Measurements from ENCODE around the gene IER2.
A peak's percentile ranks its signal among the peaks of the same experiment; 100 is the strongest.
"Not testable (repeated sequence)": the region's sequence is repeated elsewhere in the genome, so short reads cannot be mapped to it uniquely, and the experiment has no call there.

IER2 gene

DNA sequence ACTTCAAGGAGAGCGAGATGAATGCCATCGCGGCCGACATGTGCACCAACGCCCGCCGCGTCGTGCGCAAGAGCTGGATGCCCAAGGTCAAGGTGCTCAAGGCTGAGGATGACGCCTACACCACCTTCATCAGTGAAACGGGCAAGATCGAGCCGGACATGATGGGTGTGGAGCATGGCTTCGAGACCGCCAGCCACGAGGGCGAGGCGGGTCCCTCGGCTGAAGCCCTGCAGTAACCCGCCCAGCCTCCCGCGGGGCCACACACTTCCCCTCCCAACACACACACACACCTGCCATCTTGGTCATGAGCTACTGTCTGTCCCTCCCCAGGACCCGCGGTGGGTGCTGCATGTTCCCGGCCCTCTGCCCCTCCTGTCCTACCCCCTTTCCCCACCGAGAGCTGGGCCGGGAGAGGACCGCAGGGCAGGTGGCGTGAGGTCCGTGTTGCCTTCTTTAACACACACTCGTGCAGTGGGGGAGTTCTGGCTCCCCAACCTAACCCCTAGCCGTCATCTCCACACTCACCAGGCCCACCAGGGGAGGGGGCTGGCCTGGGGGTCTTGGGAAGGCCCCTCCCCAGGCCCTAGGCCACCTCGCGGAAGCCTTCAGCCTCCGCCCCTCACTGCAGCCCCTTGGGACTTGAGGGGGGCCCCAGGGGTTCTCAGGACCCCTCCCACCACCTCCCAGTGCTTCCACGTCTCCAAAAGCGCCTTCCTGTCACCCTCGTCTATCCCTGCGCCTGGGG is 11.9 kb upstream of the IER2 start:
- DNase-seq (ENCODE audit: low read depth in 2 of 2) = no peak

DNA sequence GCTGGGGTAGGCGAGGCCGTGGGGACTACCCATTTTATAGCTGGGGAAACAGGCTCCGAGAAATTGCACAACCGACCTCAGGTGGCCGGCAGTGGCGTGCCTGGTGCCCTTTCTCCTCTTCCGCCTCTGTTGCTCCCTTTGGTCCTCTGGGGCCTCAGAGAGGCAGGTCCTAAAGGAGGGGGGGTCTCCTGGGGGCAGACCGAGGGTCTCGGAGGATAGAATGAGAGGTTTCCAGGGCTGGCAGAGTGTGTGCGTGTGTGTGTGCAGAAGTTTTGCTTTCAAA is 11.4 kb upstream of the IER2 start:
- DNase-seq (ENCODE audit: low read depth in 2 of 2) = no peak

DNA sequence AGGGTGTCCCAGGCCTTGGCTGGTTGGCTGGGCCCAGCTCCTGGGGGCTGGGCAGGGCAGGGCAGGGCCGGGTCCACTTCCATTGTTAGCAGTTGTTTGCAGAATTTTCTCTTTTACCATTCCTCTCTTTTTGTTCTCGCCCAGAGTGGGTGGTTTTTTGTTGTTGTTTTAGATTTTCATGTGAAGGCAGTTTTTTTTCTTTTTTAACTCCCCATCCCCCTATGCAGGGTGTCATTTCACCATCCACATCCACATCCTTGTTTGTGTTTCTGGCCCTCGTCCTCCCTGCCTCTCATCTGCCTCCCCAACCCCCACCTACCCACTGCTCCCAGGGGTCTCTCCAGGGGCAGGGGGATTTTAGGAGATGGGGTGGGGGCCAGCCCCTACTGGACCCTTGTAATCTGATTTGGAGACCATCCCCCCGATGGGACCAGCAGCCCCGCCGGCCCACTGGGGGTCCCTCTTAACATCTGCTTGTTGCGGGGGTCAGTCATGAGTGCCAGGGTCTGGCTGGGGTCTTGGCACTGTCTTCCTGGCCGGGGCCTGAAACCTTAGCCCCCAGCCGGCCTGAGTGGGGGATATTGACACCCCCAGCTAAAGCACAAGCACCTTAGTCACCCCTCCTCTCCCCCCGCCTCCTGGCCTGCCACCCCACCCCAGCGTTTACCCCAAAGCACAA is 10.4 kb upstream of the IER2 start:
- no peak for DNase-seq (ENCODE audit: low read depth in 2 of 2)

DNA sequence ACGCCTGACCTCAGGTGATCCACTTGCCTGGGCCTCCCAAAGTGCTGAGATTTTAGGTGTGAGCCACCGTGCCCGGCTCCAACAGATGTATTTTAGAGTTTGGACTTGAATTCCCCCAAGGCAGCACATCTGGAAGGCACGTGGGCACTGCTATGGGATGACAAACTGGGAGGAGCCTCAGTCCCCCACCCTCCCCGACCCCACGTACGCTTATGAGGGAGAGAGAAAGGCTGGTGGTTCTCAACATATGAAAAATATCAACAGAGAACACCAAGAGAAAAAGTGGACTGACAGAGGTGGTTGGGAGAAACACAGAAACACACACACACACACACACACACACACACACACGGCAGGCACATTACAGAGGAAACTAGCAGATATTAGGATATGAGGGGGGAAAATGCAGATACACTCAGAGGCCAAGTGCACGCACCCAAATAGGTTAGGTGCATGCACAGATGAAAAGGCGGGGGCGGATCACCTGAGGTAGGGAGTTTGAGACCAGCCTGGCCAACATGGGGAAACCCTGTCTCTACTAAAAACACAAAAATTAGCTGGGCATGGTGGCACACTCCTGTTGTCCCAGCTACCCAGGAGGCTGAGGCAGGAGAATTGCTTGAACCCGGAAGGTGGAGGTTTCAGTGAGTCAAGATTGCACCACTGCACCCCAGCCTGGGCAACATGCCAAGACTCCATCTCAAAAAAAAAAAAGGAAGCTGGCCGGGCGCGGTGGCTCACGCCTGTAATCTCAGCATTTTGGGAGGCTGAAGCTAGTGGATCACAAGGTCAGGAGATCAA is 3.2 kb upstream of the IER2 start:
- DNase-seq (ENCODE audit: low read depth in 2 of 2) = no peak

DNA sequence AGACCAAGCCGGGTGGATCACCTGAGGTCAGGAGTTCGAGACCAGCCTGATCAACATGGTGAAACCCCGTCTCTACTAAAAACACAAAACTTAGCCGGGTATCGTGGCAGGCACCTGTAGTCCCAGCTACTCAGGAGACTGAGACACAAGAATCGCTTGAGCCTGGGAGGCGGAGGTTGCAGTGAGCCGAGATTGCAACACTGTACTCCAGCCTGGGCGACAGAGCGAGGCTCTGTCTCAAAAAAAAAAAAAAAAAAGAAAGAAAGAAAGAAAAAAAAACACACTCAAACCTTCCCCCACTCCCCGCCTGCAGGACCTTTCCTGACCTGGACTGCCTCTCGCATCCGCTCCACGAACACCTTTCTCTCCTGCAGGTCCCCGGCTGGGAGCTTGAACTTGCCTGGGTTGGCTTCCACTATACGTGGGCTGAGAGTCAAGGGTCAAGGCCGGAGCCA is 1.0 kb upstream of the IER2 start:
- not testable (repeated sequence) for DNase-seq (ENCODE audit: low read depth in 2 of 2)

DNA sequence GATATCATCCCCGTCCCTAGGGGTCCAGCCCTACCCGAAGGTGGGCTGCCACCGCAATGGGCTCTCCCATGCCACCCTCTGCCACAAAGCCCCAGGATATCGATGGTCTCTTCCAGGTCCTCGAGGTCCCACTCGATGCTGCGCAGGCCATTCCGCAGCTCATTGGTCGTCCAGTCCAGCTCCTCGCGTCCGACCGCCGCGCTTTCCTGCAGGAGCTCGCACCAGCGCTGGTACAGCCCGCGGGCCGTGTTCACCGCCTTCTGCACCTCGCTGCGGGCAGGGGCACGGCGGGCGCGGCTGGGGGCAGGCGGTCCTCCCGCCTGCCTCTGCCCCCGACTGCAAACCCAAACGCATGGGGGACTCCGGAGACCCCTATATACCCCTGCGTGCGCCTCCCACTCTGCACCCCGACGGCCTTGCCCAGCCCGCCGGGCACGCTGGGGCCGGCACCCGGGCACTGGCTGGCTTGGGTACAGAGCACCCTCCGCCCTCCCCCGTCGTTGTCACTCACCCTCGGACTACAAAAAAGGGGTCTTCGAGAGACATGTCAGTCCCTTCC is 504 bp upstream of the IER2 start:
- no peak for DNase-seq (ENCODE audit: low read depth in 2 of 2)

DNA sequence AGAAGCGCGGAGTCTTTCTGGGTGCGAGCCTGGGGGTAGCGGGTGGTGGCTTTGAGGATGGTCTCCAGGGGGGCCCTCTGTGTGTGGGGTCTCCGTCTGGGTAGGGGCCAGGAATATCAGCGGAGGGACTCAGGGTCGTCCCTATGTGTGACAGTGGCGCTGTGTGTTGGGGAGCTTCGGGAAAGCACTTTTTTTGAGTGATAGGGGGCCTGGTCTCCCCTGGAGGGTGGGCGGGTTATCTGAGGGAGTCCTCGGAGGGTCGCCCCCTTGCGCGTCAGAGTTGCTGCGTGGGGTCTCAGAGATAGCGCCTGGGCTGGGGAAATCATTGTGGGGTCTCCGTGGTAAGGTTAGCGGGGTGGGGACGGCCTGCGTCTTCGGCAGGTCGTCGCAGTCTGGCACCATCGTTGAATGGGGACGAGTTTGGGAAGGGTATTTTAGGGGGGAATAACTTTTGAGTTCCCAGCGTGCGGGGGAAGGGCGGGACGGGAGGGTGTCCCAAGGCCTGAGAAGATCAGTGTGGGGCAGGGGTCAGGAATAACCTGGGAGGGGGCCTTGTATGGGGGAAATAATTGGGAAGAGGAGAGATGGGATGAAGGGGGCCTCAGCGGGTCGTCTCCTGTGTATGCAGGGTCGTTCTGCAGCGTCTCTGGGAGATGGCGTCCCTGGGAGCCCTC is 857 bp downstream of the IER2 start:
- DNase-seq (ENCODE audit: low read depth in 2 of 2) = no peak

DNA sequence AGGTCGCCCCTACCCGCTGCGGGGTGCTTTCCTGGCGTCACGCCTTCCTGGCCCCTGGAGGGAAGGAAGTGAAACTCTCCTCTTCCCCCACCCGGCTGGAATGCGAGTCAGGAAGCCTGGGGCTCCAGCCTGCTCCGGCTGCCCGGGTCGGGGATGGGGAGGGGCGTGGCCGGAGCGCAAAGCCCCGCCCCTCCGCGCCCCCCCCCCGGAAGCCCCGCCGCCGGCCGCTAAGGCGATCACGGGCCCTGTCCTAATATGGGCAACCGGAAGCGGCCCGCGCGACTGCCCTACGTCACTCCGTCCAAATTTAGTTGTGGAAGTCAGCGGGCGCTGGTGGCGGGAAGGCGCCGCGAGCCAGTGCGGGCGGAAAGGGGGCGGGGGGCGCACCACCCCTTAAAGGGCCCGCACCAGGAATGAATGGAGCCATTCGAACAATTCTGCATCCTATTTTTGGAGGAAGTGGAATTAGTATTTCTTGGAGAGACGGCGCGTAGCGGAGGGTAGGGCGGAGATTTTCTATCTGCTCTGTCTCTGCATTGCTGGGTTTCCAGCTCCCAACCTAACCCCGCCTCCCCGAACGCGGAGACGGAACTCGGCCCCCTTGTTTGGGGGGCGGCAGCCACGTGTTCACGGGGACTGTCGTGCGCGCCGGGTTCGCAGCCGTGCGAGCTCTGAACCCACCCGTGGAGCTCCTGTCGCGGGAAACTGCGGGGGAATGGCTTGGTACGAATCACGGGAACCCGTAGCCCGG is 1.6 kb downstream of the IER2 start:
- DNase-seq (ENCODE audit: low read depth in 2 of 2) = peak; percentile 91 to 93

DNA sequence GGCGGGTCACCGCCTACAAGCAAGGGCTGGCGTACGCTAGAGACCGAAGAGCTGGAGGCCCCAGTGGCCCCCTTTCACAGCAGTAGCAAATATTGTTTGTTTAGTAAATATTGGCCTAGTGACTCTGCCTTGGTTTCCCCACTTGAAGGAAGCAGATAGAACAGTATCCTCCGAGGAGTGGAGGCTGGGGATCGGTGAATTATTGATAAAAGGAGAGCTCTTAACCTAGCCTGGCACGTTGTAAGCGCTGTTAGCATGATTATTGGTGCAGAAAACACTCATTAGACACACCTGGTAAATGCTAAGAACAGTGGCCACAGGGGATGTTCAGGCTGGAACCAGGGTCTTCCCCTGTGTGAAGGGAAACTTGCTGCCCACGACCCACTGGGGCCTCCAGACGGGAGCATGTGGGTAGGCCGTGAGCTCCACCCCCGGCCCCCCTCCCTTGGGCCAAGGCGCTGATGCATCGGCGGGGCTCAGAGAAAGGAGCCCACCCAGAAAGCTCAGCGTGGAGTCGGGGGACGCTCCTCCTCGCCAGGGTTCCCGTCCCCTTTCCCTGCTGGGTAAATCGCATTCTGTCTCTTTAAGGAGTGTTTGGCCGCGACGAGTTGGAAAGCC is 2.3 kb downstream of the IER2 start:
- DNase-seq (ENCODE audit: low read depth in 2 of 2) = no peak

DNA sequence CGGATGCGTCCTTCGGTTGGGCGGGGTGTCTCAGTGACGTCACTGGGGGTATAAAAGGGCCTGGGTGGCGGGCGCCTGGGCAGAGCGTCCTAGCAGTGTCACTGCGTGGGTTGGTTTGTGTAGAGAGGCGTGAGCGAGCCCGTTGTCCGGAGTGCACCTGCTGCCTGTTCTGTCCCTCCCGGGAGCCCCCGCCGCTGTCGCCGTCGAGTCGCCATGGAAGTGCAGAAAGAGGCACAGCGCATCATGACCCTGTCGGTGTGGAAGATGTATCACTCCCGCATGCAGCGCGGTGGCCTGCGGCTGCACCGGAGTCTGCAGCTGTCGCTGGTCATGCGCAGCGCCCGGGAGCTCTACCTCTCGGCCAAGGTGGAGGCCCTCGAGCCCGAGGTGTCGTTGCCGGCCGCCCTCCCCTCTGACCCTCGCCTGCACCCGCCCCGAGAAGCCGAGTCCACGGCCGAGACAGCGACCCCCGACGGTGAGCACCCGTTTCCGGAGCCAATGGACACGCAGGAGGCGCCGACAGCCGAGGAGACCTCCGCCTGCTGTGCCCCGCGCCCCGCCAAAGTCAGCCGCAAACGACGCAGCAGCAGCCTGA is 2.9 kb downstream of the IER2 start:
- DNase-seq (ENCODE audit: low read depth in 2 of 2) = peak; percentile 91 to 99

DNA sequence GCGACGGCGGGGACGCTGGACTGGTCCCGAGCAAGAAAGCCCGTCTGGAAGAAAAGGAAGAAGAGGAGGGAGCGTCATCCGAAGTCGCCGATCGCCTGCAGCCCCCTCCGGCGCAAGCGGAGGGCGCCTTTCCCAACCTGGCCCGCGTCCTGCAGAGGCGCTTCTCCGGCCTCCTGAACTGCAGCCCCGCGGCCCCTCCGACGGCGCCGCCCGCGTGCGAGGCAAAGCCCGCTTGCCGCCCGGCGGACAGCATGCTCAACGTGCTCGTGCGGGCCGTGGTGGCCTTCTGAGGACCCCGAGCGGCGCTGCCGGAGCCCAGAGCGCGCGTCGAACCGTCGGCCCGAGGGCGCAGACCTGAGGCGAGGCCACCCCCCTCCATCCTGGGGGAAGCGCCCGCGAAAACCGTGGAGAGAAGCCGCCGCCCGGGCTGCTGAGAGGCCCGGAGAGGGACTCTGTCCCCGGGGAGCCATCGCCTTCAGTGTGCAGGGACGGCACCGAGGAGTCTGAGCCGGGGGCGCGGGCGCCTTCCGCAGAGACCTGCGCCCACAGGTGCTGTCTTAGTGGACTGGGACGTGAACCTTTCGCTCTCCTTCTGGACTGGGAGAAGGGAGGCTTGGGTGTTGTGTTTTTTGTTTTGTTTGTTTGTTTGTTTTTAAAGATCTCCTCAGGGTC is 3.5 kb downstream of the IER2 start:
- no peak for DNase-seq (ENCODE audit: low read depth in 2 of 2)

DNA sequence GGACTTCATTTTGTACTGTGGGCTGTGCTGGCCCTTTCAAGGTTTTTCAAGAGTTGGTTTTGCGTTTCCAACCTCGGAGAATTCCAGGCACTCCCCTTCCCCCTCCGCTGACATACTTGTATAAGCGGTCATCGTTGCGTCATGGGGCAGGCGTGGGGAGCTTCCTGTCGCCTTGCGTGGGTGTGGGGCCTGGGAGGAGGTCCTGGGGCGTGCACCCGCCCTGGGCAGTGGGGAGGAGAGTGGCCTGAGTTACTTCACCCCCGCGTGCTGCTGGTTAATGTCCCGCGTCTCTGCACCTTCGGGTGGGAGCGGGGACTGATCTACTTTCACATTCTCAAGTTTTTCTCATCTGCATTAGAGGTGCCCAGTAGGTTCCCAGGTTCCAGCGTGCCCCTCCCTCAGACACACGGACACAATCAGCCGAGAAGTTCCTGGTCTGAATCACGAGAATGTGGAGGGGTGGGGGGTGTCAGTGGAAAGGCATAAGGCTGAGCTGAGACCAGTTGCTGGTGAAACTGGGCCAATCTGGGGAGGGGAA is 4.1 kb downstream of the IER2 start:
- DNase-seq (ENCODE audit: low read depth in 2 of 2) = peak; percentile 41 to 59

DNA sequence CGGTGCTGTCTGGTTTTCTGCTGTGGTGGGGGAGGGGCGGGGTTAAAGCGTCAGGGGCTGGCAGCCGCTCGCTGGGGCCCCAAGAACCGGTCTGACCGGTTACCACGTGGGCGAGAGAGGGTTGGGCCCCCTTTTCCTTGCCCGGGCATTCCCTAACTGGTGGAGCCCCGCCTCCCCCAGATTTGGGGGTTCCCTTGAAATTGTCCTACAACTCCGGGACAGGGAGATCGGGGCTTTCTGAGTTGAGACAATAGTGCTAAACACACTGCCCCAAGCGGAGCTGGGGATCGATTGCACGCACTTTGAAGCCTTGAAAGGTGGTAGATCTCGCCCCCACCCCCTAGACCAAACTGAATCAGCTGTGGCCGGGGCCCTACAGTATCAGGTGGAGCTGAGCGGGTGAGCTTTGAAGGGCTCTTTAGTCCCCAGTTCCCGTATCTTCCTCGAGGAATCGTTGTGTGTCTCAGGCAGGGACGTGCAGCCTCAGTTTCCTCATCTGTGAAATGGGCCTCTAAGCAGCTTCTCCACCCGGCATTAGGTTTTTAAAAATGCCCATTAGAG is 4.8 kb downstream of the IER2 start:
- DNase-seq (ENCODE audit: low read depth in 2 of 2) = peak; percentile 62 to 69

DNA sequence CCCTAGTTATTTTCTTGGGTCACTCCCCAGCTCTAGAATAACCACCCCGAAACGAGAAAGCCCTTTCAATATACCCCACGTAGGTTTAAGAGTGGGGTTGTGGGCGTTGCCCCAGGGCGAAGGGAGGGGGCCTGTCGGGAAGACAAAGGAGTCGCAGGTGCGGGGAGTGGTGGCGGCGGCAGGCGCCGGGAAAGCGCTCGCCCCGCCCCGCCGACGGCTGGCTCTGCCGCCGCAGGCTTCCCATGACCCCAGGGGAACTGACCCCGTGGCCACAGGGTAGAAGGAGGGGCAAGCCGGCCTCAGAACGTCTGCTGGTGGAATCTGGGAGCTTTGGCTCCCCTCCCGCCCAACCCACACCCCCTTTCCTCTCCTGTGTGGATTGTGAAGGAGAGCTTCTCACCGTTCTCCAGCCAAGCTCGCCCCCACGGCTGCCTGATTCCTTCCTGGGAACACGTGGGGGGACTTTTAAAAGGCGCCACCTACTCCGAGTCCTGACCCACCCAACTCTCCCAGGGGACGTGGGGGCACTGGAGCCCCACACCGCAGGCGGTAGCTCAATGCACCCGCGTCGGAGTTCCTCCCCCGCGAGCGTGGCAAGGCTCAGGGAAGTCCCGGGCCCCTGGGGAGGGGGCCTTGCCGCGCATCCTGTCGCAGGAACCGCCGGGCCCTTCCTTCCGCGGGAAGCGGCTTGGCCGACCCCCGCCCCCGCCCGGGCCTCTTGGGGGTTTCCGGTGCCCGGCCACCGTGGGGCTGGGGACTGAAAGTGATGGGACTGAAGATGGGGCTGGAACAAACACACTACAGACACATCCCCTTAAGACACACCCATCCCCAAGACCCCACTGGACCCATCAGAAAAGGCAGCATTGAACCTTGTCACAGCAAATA is 5.5 kb downstream of the IER2 start:
- DNase-seq (ENCODE audit: low read depth in 2 of 2) = peak; percentile 47 to 61

DNA sequence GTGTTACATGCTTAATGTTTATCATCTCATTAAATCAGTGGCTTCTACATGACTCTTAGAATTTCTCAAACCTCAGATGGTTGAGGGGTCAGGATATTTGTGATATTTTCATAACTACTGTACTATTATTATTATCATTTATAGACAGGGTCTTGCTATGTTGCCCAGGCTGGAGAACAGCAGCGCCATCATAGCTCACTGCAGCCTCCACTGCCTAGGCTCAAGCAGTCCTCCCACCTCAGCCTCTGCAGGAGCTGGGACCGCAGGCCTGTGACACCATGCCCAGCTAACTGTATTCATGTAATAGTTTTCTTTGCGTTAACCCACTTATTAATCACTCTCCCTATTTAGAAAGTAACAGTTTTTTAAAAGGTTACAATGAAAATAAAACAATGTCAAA is 9.5 kb downstream of the IER2 start:
- no peak for DNase-seq (ENCODE audit: low read depth in 2 of 2)

DNA sequence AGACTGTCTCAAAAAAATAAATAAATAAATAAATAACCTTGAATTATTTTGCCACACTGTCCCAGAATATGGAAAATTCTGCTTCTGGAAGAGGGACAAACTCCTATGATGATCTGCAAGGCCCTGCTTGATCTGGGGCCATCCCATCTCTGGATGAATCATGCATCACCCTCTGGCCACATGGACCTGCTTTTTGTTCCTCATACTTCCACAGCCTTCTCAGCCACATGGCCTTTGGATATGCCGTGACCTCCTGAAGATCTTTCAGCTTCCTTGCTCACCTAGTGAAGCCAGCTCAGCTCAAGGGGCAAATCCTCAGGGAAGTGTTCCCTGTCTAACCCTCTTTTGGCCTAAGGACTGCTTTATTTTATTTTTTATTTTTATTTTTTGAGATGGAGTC is 10.3 kb downstream of the IER2 start:
- DNase-seq (ENCODE audit: low read depth in 2 of 2) = no peak

DNA sequence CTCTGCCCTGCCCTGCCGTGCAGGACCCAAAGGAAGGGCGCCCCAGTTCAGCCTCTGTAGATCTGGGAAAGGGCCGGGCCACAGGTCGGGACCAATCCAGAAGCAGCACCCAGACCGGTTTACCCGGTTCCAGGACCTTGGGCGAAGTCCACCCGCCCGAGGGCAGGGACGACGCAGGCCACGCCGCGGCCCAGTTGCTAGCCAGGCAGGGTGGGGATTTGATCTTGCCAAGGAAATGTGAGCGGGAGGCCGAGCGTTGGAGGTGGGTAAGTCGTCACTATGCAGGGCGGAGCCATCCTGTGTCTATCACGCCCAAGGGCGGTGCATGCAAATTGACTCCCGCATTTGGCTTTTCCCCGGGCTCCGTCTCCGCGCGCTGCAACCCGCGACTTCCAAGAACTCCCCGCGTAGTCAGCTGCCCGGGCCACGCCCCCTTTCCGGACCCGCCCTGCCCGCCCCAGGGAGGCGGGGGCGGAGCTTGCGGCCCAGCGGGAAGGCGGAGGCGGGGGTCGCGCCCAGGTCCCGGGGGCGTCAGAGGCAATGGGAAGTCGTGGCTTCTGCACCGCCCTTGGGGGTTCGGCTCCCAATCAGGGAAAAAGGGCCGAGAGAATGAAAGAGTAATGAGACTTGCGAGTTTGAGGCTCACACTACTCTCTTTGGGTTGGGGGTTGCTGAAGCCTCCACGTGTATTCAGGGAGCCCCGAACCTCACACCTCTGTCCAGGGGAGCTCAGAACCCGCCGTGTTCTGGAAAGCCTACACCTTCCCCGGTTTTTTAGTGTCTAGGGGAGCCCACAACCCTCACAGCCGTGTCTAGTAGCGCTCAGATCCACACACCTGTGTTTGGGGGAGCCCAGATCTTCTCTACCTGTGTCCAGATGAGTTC is 12.8 kb downstream of the IER2 start:
- peak; percentile 78 to 84 for DNase-seq (ENCODE audit: low read depth in 2 of 2)

All from stimulated activated CD4-positive, alpha-beta T cell treated with anti-CD3 and anti-CD28 coated beads, Interleukin-1b, Interleukin-23, amount 100 ng/mL, for 4 hours (primary cell).